Stimulated activated CD4-positive, alpha-beta T cell treated with anti-CD3 and anti-CD28 coated beads, Interleukin-4, amount 100 ng/mL, for 48 hours (primary cell): Measurements from ENCODE around the gene RBMS1.
"Not testable (repeated sequence)": the region's sequence is repeated elsewhere in the genome, so short reads cannot be mapped to it uniquely, and the experiment has no call there.

Experiments
- DNase-seq, 2 donors: peaks; one replicate each; pipeline ENCODE4 v3.0.0-alpha.2; 2020; ENCODE audit warnings: low read depth in 2 of 2

The RBMS1 gene

DNA sequence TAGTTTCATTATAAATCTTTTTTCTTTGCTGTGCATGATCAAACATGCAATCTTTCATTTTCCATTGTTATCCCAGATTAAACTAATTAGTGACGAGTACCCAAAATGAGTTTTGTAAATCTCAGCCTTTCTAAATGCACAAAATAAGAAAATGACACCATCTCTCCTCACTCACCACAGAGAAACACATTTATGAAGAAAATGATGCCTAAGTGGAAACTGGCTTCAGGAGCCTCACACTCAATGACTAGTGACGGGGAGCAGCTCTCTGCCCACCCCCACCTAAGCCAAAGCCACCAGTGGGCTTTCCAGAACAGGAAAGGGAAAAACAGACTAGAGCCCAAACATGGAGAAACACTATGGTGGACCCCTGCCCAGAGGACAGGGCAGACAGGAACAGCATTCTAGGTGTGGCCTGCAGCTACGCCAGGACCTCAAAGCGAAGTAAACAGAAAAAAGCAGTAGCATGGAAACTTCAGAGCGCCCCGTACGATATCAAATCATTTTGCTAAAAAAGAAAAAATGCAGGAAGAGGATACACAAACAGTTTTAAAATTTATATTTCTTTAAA, 113.5 kb downstream of the RBMS1 start:
- DNase-seq, result no peak

DNA sequence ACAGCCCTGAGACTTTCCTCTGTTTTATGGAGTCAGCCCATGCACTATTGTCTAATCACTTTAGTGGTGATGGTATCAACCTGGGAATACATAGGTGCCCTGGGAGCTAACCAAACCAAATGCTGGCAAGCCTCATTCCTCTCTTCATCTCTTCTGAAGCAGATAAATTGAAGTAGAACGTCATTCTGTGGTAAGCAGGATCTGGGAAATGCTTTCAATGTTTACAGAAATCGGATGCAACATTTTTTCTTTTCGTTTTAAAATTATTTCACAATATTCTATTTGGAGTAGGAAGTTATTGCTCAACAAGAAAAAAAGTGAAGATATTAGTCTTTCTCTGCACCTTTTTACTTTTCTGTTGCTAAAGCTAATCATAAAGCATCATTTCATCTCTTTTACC, 114.2 kb downstream of the RBMS1 start:
- DNase-seq, result no peak

GRCh38 chr2:160377204-160377995, 116.2 kb downstream of the RBMS1 start:
- no peak for DNase-seq

DNA sequence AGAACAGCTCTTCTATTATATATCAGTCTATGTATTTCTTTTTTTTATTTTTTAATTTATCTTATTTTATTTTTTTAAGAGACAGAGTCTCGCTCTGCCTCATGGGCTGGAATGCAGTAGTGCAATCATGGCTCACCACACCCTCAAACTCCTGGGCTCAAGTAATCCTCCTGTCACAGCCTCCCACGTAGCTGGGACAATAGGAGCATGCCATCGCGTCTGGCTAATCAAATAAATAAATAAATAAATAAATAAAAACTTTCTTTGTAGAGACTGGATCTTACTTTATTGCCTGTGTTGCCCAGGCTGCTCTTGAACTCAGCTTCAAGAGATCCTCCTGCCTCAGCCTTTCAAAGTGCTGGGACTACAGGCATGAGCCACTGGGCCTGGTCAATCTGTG, 117.0 kb downstream of the RBMS1 start:
- DNase-seq, result no peak

- DNase-seq, result no peak
Measured at GRCh38 chr2:160375802-160376469, 117.7 kb downstream of the RBMS1 start.

GRCh38 chr2:160375037-160375436, 118.6 kb downstream of the RBMS1 start:
- DNase-seq, result no peak

- DNase-seq, result no peak
Measured at GRCh38 chr2:160373666-160374065, 119.9 kb downstream of the RBMS1 start.

- no peak for DNase-seq
Measured at GRCh38 chr2:160373263-160373662, 120.3 kb downstream of the RBMS1 start.

GRCh38 chr2:160372585-160372984, 121.0 kb downstream of the RBMS1 start:
- no peak for DNase-seq

- DNase-seq, result no peak
Measured at GRCh38 chr2:160372010-160372356, 121.6 kb downstream of the RBMS1 start.

- no peak for DNase-seq
Measured at GRCh38 chr2:160371251-160372009, 122.2 kb downstream of the RBMS1 start.

GRCh38 chr2:160368988-160369930, 124.3 kb downstream of the RBMS1 start:
- no peak for DNase-seq

GRCh38 chr2:160367887-160368286, 125.7 kb downstream of the RBMS1 start:
- DNase-seq, result no peak

- DNase-seq, result not testable (repeated sequence)
Measured at GRCh38 chr2:160367139-160367538, 126.5 kb downstream of the RBMS1 start.

GRCh38 chr2:160366474-160366873, 127.1 kb downstream of the RBMS1 start:
- no peak for DNase-seq

GRCh38 chr2:160365716-160366367, 127.8 kb downstream of the RBMS1 start:
- DNase-seq, result no peak

DNA sequence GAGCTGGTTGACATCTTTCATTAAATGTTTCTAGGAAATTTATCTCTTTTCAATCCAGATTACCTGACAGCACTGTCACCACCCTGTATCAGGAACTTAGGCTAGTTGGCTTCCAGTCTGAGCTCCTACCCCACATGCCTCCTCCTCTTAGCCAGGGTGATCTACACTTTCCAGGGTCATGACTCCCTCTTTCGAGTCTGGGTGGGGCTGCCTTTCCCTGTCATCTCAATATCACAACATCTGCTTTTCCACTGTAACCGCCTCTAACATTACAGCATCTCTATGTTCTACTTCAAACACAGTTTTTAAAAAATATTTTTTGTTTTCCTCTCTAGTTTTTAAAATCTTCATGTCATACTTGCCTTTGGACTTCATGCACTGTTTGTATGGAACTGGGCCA, 129.2 kb downstream of the RBMS1 start:
- DNase-seq, result no peak

DNA sequence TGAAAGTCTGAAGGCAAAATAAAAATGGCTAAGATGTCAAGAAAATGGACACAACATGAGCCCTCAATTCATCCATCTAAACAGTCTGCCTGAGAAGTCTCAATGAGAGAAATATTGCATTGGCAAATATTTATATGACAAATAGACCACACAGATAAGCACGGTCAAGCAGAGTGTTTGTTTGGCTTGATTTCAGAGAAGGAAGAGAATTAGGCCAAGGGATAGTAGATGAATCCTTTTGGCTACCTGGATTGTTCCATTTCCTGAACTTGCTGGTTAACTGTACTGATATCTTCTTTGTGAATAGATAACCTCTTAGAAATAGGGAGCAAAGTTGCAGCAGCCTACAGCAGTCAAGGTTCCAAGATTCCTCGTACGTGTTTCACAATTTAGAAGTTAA, 129.6 kb downstream of the RBMS1 start:
- DNase-seq, result no peak

DNA sequence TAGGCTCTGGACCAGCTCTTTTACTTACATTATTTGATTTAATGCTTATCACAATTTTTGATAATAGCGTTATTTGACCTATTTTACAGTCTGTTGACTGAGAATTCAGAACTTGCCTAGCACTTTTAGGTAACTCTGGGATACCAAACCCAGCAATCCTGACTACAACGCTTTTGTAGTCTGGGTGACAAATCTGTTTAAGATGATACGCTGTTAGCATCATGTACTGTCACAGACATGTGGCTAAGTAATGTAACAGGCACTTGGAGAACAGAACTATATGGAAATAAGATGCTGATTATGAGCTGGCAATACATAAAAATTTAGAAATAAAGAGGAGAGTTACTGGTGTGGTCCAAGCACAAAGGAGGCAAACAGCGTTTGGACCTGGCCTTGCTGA, 130.6 kb downstream of the RBMS1 start:
- no peak for DNase-seq

DNA sequence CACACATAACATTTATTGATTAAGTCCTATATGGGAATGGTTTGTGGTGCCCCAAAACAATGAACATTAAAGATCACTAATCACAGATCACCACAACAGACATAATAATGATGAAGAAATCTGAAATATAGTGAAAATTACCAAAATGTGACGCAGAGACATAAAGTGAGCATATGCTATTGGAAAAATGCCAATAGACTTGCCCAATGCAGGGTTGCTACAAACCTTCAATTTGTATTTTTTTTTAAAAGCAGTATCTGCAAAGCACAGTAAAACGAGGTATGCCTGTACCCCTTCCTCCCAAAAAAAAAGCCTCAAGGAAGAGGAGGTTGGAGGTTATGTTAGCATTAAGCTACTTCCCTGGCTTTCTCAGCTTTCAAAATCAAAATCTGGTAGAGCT, 131.1 kb downstream of the RBMS1 start:
- DNase-seq, result no peak

DNA sequence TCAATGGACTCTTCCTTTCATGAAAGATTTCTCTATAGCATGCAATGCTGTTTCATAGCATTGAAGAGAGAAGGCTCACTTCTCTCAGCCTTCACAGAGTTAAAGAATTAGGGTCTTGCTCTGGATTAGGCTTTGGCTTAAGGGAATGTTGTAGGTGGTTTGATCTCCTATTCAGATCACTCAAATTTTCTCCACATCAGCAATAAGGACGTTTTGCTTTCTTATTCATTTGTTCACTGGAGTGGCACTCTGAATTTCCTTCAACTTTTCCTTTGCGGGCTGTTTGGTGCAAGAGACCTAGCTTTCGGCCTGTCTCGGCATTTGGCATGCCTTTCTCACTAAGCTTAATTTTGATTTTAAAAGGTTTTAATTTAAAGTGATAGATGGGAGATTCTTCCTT, 131.6 kb downstream of the RBMS1 start:
- no peak for DNase-seq
